AG04450 (cell line): ENCODE results near the gene EPN2. TPM values are rescaled to one million over a fixed set of nuclear protein-coding genes. Genes with fewer than 3 reads are reported as not detected.

Experiments used
- CTCF ChIA-PET: fragments of 300-600, 350-600 bp; formaldehyde crosslinking; extraction: SDS; loops from one replicate; lab custom pipeline; 2022; ENCODE audit warnings: antibody characterized with exemption, inconsistent platforms; lab: Charles Lee
- POLR2A ChIA-PET: fragments of 350-600 bp; formaldehyde crosslinking; extraction: SDS; loops from one replicate; lab custom pipeline; 2021; ENCODE audit warnings: antibody characterized with exemption, inconsistent platforms; lab: Yijun Ruan, JAX
- DNase-seq: peaks from one replicate; pipeline ENCODE4 v3.0.0-alpha.2; 2011; ENCODE audit warnings: low read depth, low spot score
- H3K27ac ChIP-seq: one replicate; pipeline ENCODE4 v1.5.1; 2012; ENCODE audit warnings: low read depth, low read length, control low read depth
- H3K27me3 ChIP-seq: one replicate; pipeline ENCODE4 v1.6.0; 2012; ENCODE audit warnings: low read length; ENCODE audit not compliant: control insufficient read depth, insufficient read depth
- H3K4me3 ChIP-seq: 2 replicates; pipeline ENCODE4 v1.5.1; 2011; ENCODE audit warnings: mild to moderate bottlenecking, low read depth, low read length, control low read depth
- H3K9me3 ChIP-seq: 2 replicates; pipeline ENCODE4 v1.5.1; 2012; ENCODE audit warnings: low read length; ENCODE audit not compliant: control insufficient read depth, insufficient read depth
- polyA plus RNA-seq: library from polyadenylated mRNA; depleted of rRNA; stranded (reverse); fragments of >200 nt; gene quantifications from 2 replicates; pipeline ENCODE4 v1.2.3, GENCODE V29; 2011
- TF ChIP-seq, protein P1 (sequence below): IDR thresholded peaks from 2 replicates; pipeline ENCODE4 v1.5.1; 2011; ENCODE audit warnings: low read depth, low read length, control low read depth, inconsistent platforms

EPN2 gene
- polyA plus RNA-seq, 1 experiment: 27.9 TPM

DNA sequence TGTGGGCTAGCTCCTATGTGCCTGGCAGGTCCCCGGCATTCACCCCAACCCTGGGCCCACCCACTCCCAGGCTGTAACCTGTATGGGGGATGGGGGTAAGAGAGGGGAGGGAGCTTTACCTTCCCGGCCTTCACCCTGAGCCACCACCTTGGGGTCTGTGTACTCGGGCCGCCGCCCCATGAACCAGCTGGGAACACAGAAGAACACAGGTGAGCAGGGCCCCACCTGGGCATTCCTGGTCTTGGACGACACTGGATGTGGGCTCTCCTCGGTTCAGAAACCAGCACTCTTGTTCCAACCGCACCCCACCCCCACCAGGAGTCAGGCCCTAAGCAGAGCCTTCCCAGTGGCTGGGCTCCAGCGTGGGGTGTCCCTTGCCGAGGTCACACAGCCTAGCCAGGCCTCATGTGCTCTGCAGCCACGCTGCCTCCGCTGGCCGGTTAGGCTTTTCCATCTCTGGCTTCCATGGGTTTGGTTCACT lies 106.5 kb downstream of the EPN2 start:
- ChIA-PET POLR2A (no interaction called here), CTCF (no interaction called here)
- no peak overlapping the region for H3K27ac ChIP-seq
- no peak overlapping the region for H3K4me3 ChIP-seq
- H3K9me3 ChIP-seq: no peaks in the 10 kb centered on the region; the same call in 1 of the 2 replicates
- H3K27me3 ChIP-seq: no peaks in the 10 kb centered on the region
- TF ChIP-seq, protein P1, sequence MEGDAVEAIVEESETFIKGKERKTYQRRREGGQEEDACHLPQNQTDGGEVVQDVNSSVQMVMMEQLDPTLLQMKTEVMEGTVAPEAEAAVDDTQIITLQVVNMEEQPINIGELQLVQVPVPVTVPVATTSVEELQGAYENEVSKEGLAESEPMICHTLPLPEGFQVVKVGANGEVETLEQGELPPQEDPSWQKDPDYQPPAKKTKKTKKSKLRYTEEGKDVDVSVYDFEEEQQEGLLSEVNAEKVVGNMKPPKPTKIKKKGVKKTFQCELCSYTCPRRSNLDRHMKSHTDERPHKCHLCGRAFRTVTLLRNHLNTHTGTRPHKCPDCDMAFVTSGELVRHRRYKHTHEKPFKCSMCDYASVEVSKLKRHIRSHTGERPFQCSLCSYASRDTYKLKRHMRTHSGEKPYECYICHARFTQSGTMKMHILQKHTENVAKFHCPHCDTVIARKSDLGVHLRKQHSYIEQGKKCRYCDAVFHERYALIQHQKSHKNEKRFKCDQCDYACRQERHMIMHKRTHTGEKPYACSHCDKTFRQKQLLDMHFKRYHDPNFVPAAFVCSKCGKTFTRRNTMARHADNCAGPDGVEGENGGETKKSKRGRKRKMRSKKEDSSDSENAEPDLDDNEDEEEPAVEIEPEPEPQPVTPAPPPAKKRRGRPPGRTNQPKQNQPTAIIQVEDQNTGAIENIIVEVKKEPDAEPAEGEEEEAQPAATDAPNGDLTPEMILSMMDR: no peak
- DNase-seq: no peak

DNA sequence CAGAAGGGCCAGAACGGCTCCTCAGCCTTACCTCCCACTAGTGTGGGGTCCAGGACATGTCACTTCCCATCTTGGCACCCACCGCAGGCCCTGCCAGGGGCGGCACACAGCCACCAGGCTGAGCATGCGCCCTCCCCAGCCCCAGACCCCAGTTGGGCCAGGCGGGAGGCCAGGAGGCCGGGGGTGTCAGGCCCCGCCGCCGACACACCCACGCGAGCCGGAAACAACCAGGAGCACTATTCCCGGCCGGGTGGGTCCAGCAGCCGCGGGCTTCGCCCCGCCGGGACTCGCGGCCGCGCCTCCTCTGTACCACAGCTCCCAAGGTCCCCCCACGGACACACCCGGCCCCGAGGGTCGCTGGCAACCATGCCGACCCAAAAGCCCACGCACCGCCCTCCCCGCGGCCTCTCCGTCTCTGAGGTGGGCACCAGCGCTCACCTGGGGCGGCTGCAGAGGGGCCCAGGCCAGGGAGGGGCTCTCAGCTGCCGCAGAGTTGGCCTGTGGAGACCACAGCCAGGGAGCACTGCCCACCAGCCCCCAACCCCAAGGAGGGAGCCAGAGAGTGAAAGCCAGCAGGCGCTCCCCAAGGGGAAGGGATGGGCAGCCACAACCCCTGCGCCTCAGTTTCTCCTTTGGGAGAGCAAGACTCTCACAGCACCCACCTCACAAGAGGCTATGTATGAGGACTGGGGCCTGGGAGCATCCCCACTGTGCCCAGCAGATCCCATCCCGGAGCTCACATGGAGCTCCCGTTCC lies 107.3 kb downstream of the EPN2 start:
- Histone ChIP-seq H3K9me3 (no peaks in the 10 kb centered on the region; the same call in 1 of the 2 replicates), H3K4me3 (no peak overlapping the region), H3K27me3 (no peaks in the 10 kb centered on the region), H3K27ac (no peak overlapping the region)
- DNase-seq: no peak
- CTCF ChIA-PET: no interaction called here
- POLR2A ChIA-PET: no interaction called here
- TF ChIP-seq, protein P1: no peak

DNA sequence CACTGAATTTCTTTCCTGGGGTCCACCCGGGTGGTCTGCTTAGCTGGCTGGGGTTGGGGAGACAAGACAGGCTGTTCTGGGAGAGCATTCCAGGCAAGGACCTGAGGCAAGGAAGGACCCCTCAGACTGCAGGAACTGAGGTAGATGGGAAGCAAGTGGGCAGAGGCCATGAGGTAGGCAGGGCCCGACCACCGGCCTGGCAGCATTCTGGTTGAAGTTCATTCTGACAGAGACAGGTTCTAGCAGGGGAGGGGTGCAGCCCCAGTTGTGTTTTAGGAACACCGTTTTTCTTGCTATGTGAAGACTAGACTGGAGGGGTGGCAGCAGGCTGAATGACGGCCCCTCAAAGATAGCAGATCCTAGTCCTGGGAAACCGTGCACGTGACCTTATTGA lies 107.9 kb downstream of the EPN2 start:
- ChIA-PET CTCF (no interaction called here), POLR2A (no interaction called here)
- TF ChIP-seq, protein P1: no peak
- H3K27ac ChIP-seq: no peak overlapping the region
- H3K4me3 ChIP-seq: no peak overlapping the region
- H3K27me3 ChIP-seq: no peaks in the 10 kb centered on the region
- no peaks in the 10 kb centered on the region; the same call in 1 of the 2 replicates for H3K9me3 ChIP-seq
- no peak for DNase-seq

DNA sequence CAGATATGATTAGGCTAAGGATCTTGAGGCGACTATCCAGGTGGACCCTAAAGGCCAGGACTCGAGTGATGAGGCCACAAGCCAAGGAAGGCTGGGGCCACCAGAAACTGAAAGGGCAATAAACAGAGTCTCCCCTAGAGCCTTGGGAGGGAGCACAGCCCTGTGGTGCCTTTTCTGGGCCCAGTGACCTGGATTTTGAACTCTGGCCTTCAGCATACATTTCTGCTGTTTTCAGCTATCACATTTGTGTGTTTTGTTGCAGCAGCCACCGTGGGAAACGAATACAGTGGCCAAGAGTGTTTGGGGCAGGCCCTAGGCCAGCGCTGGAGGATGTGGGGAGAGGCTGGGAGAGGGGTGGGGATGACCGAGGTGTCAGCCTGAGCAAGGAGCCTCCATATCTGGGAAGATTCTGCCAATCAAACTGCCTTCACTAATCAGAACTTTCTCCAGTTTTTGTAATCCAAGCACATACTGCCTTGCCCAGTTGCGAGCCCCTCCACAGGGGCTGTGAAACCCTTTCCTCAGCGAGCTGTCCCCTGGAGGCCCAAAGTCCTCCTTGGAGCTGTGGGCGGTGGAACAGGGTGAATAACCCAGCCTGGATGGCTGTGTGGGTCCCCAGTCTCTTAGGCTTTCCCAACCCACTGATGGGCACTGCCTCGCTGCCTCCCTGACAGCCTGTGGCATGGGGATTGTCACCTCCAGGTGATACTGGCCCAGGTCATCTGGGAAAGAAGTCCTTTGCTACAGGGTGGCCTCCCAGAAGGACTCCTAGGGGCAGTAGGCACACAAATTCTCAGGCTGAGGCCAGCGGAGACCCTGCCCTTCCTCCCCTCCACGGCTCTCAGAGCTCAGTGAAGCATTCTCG lies 108.6 kb downstream of the EPN2 start:
- CTCF ChIA-PET: no interaction called here
- DNase-seq: no peak
- H3K27ac ChIP-seq: peak overlapping the region; percentile 39
- TF ChIP-seq, protein P1: no peak
- H3K4me3 ChIP-seq: no peak overlapping the region
- H3K9me3 ChIP-seq: no peaks in the 10 kb centered on the region; the same call in 1 of the 2 replicates
- POLR2A ChIA-PET: no interaction called here
- no peaks in the 10 kb centered on the region for H3K27me3 ChIP-seq
